ENCODE data around the gene EPB41. TPM values are rescaled to one million over a fixed set of nuclear protein-coding genes. Genes with fewer than 3 reads are reported as not detected.

The EPB41 gene
- total and polyA plus RNA-seq, 2 of the 8 experiments (the other 6 are each of a cell fraction or from before 2014, with no cell fraction given), result 36.7 to 109 TPM

DNA sequence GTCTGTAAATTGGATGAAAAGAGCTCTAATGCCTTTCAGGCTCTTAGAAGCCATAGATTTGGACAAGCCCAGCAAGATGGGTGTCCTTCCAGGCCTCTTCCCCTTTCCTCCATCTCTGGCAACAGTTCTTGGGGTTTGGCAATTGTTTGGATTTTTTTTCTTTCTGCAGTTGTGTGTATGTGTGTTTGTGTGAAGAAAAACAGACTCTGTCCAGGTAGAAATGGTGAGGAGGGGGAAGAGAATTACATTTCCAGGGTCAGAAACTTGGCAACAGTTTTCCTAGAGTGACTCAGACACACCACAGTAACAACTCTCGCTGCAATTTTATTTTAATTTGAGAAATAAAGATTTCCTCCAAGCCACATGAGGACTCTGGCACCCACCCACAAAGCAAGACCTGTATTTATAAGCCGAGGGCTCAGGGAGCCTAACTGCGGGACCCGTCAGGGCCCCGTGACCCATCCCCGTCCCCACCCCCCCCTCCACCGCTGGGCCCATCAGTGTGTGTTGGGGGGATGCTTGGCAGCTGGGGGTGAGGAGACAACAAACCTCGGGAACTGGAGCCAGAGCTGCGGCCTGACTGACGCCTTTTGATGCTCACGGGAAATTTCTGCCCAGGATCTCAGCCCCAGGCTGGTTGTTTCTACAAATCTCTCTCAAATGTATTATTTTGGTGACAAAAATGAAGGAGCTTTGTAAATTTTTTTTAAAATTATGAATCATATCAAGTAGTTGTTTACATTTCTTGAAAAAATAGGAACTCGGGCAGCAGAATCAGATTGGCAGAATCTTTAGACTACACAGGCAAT lies 205.0 kb downstream of the EPB41 start:
- Histone ChIP-seq H3K36me3 (ENCODE audit: control insufficient read depth in 2 of 4, insufficient read depth in 4 of 4, low read length in 3 of 4) (peaks cover 2 to 6% (median 4%) of the 10 kb centered on the region in 4 experiments; a peak in 6 of 8 replicates), H3K27ac (ENCODE audit: low read depth, low read length) (no peak overlapping the region), H3K27me3 (replicated peaks in 1 of 4; ENCODE audit: control insufficient read depth in 3 of 4, extremely low read depth in 1 of 4, insufficient read depth in 3 of 4, low read length in 3 of 4) (peaks cover 0 to 34% (median 25%) of the 10 kb centered on the region in 4 experiments; a peak in 6 of 7 replicates), H3K4me2 (ENCODE audit: insufficient read depth in 1 of 2, low read depth in 2 of 2, low read length in 2 of 2) (no peak overlapping the region), H3K4me1 (replicated peaks in 1 of 4; ENCODE audit: control insufficient read depth in 3 of 4, insufficient read depth in 4 of 4, low read length in 3 of 4) (peaks cover 0 to 8% (median 1%) of the 10 kb centered on the region in 4 experiments; a peak in 4 of 7 replicates), H4K91ac (replicated peaks; ENCODE audit: insufficient read length, low read length) (no peak overlapping the region), H3K14ac (ENCODE audit: insufficient read length) (no peak overlapping the region), H2BK5ac (ENCODE audit: low read depth, low read length) (no peak overlapping the region), H2AK5ac (ENCODE audit: low read depth, low read length) (0 out of 2 replicates have a peak overlapping the region, but pooled peaks have one; percentile 5), H3K4ac (replicated peaks; ENCODE audit: insufficient read length, low read depth, low read length) (no peak overlapping the region), H4K20me1 (replicated peaks in 1 of 2; ENCODE audit: control insufficient read depth in 1 of 2, insufficient read depth in 2 of 2, low read length in 2 of 2) (peaks cover 0 to 4% of the 10 kb centered on the region in 2 experiments), H2BK15ac (ENCODE audit: low read length) (no peak overlapping the region), H3K79me2 (ENCODE audit: control insufficient read depth in 1 of 2, insufficient read depth in 2 of 2, low read length in 2 of 2) (no peaks in the 10 kb centered on the region; a peak in 1 of 4 replicates), H3K9me3 (ENCODE audit: insufficient read depth in 2 of 2, low read depth in 1 of 2, low read length in 1 of 2) (no peaks in the 10 kb centered on the region), H3K79me1 (ENCODE audit: low read depth, low read length) (no peaks in the 10 kb centered on the region), H2BK20ac (ENCODE audit: low read length) (no peak overlapping the region), H2BK120ac (replicated peaks; ENCODE audit: low read depth, low read length) (no peak overlapping the region), H3K4me3 (ENCODE audit: extremely low read depth in 1 of 4, insufficient read depth in 2 of 4, low read depth in 3 of 4, low read length in 4 of 4) (no peak overlapping the region), H3K23ac (ENCODE audit: insufficient read length) (no peak overlapping the region), H3K56ac (replicated peaks; ENCODE audit: insufficient read length, low read depth, low read length) (no peak overlapping the region), H3K9ac (replicated peaks in 1 of 4; ENCODE audit: extremely low read depth in 1 of 4, low read depth in 3 of 4, low read length in 3 of 4) (no peak overlapping the region), H3K18ac (ENCODE audit: extremely low read depth, low read length) (no peak overlapping the region), H4K8ac (ENCODE audit: extremely low read depth, insufficient read depth, low read length) (no peak overlapping the region), H4K5ac (ENCODE audit: insufficient read length, low read depth, low read length) (no peak overlapping the region), H3K23me2 (ENCODE audit: low read depth, low read length) (peaks cover 24% of the 10 kb centered on the region; the same call in 1 of the 2 replicates), H2BK12ac (ENCODE audit: low read depth, low read length) (no peak overlapping the region), H2AFZ (ENCODE audit: low read length) (no peak overlapping the region)
- no peak for DNase-seq (ENCODE audit: low read depth in 1 of 2, low spot score in 2 of 2)
- ChIA-PET CTCF (ENCODE audit: partially characterized antibody) (interaction anchor here (1.0 to 5.1 kb wide), 11 partner anchors 13 to 238 kb away, joined by 3 to 20 read pairs (median 5); no protein-coding TSS in a partner anchor), POLR2A (ENCODE audit: partially characterized antibody) (interaction anchor here (0.7 to 6.9 kb wide), 7 partner anchors 38 to 232 kb away, joined by 3 to 77 read pairs (median 3); partner anchors contain the start of genes EPB41 and SRSF4)
- no peak for FAIRE-seq
- 91% methylated on average over 10 of the region's 12 CpGs; no CpG with 5 or more reads in 1 of the 2 experiments for WGBS, 2 experiments (ENCODE audit: extremely low coverage in 1 of 2, insufficient coverage in 1 of 2, insufficient read length in 1 of 2, insufficient replicate concordance in 2 of 2, low coverage in 1 of 2, low lambda C conversion rate in 2 of 2, missing lambda C conversion rate in 1 of 2)
- no peak for TF ChIP-seq RXRA (IDR thresholded peaks at IDR 0.05; ENCODE audit: insufficient read depth, low read depth, low read length)
- no peak for TF ChIP-seq BACH1 (IDR thresholded peaks at IDR 0.05; ENCODE audit: low read length)
- TF ChIP-seq FOSL1 (IDR thresholded peaks at IDR 0.05; ENCODE audit: insufficient read depth, low read depth, low read length), result no peak
- TF ChIP-seq, protein P1, sequence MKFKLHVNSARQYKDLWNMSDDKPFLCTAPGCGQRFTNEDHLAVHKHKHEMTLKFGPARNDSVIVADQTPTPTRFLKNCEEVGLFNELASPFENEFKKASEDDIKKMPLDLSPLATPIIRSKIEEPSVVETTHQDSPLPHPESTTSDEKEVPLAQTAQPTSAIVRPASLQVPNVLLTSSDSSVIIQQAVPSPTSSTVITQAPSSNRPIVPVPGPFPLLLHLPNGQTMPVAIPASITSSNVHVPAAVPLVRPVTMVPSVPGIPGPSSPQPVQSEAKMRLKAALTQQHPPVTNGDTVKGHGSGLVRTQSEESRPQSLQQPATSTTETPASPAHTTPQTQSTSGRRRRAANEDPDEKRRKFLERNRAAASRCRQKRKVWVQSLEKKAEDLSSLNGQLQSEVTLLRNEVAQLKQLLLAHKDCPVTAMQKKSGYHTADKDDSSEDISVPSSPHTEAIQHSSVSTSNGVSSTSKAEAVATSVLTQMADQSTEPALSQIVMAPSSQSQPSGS (IDR thresholded peaks at IDR 0.05; ENCODE audit: low read length), result no peak
- TF ChIP-seq HDAC6 (IDR thresholded peaks at IDR 0.05; ENCODE audit: low read depth, low read length), result no peak
- TF ChIP-seq NANOG (IDR thresholded peaks at IDR 0.05; ENCODE audit: insufficient read depth, low read depth, low read length, poor library complexity, severe bottlenecking), result no peak
- TF ChIP-seq CTBP2 (IDR thresholded peaks at IDR 0.05; ENCODE audit: borderline replicate concordance, insufficient read depth, insufficient read length, low read length), result no peak
- no peak for TF ChIP-seq RAD21 (IDR thresholded peaks at IDR 0.05 in 1 of 2, conservative IDR thresholded peaks at IDR 0.05 in 1 of 2; ENCODE audit: low read depth in 2 of 2, low read length in 2 of 2)
